Measurements from ENCODE around the gene SPATA31A6.
"Not testable (repeated sequence)": the region's sequence is repeated elsewhere in the genome, so short reads cannot be mapped to it uniquely, and the experiment has no call there.

The SPATA31A6 gene

DNA sequence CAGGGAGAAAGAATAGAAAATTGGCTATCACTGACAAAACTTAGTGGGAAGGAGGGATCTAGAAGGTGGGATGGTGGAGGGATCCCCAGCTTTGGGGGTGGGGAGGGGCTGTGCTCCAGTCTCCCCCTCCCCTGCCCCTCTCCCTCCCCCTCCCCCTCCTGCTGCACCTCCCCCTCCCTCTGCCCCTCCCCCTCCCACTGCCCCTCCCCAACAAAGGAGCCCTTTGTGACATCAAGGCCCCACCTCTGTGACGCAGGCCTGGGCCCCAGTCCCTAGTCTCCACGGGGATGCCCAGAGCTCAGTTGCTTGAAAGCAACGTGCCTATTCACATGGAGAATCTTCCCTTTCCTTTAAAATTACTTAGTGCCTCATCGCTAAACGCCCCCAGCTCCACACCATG lies at the start of gene SPATA31A6:
Gene SPATA31A6, plus strand, starts transcription at position 301 of the 400 bp plus-strand sequence. Its CDS starts 29 bp downstream, at position 330.
- FAIRE-seq; DNase-seq (ENCODE audit: insufficient read length, low spot score): not testable (repeated sequence)

DNA sequence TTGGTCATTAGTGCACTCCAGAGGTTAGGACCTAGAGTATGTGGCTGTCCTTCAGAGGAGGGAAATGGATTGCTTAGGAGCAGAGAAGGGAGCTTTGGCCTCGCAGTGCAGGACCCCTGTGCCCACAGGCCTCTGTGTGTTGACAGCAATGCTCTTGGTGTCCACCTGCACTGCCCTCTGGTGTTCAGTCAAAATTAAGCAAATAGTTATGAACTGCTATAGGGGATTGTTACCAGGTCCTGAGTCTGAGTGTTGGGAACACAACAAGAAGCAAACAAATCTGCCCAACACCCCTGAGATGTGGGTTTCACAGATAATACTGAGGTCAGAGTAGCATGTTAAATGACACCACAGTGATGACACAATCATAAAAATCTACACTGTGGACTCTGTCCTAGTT lies 23.2 kb upstream of the SPATA31A6 start:
- not testable (repeated sequence) for FAIRE-seq; DNase-seq (ENCODE audit: insufficient read length, low spot score)

DNA sequence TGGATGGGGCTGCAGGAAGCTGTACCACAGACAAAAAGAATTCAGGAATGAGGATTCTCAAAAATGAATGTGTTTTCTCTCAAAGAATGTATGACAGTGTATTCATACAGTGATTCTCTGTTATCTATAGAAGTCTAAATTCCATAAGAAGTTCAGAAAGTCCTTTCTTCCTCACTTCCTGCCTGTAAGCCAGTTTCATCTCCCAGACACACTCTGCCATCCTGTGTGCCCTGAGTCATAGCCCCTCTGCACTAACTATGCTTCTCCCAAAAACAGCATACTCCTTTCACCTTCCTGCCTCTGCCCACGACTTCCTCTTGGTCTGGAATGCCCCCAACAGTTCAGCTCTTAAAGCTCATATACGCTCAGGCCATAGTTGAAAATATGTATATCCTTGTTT lies 36.4 kb downstream of the SPATA31A6 start:
- not testable (repeated sequence) for FAIRE-seq; DNase-seq (ENCODE audit: insufficient read length, low spot score)

DNA sequence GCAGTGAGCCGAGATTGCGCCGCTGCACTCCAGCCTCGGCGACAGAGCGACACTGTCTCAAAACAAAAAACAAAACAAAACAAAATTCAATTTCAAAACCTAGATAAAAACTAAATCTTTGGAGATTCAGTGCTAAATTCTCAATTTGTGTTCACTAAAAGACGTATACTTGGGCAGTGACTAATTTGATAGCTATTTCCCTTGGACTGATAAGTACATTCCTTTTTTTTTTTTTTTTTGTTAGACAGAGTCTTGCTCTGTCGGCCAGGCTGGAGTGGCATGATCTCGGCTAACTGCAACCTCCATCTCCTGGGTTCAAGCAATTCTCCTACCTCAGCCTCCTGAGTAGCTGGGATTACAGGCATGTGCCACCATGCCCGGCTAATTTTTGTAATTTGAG lies 39.8 kb downstream of the SPATA31A6 start:
- DNase-seq (ENCODE audit: insufficient read length, low spot score); FAIRE-seq: not testable (repeated sequence)

DNA sequence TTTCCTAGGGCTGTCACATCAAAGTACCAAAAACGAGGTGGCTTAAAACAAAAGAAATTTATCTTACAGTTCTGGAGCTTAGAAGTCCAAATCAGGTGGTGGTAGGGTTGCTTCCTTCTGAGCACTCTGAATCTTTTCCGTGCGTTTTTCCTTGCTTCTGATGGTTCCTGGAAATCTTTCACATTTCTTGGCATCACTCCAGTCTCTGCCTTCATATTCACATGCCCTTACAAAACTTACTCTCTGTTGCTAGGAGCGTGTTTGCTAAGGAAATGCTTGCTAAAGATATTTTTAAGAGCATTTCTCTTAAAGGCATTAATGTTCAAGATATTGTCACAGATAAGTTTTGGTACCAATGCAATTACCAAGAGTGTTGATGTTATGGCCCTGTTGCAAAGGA lies 49.6 kb downstream of the SPATA31A6 start:
- not testable (repeated sequence) for FAIRE-seq; DNase-seq (ENCODE audit: insufficient read length, low spot score)

DNA sequence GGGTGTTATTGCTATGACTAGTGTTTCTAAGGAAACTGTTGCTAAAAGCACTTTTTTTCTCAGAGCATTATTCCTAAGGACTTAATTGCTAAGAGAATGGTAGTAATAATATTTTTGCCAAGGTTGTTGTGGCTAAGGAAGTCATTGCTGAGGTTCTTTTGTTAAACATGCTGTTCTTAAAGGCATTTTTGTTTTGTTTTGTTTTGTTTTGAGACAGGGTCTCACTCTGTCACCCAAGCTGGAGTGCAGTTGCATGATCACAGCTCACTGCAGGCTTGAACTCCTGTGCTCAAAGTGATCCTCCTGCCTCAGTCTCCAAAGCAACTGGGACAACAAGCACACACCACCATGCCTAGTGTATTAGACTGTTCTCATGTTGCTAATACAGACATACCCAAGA lies 51.2 kb downstream of the SPATA31A6 start:
- FAIRE-seq; DNase-seq (ENCODE audit: insufficient read length, low spot score): not testable (repeated sequence)

DNA sequence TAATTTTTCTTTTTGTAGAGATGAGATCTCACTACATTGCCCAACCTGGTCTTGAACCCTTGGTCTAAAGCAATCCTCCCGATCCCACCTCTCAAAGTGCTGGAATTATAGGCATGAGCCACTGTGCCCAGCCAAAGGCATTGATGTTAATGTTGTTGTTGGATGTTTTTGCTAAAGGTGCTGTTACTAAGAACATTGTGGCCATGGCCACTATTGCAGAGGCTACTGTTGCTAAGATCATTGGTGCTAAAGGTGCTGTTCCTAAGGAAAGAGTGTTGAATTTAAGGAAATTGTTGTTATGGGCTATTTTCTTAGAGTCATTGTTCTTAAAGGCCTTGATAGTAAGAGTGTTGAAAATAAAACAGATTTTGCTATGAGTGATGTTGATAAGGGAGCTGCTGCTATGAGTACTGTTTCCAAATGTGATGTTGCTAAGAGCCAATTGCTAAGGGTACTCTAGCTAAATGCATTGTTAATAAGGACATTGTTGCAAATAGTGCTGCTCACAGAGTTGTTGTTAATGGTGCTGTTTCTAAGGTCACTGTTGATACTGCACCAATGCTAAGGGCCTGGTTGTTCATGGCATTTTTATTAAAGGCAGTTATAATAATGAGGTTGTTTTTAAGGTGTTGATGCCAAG lies 52.0 kb downstream of the SPATA31A6 start:
- DNase-seq (ENCODE audit: insufficient read length, low spot score); FAIRE-seq: not testable (repeated sequence)

DNA sequence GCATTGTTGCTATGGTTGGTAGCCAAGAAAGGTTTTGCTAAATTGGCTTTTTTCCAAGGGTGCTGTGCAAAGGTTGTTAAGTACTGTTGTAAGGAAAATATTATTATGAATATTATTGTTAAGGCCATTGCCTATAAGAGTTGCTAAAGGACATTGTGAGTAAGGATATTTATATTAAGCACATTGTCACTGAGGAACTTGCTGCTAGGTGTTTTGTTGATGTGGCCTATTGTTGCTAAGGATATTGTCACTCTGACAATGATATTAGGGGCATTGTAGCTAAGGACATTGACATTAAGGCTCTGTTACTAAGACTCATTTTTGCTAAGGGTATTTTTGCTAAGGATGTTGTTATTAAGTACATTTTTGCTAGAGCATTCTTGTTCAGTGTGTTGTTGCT lies 52.6 kb downstream of the SPATA31A6 start:
- DNase-seq (ENCODE audit: insufficient read length, low spot score) = not testable (repeated sequence)

DNA sequence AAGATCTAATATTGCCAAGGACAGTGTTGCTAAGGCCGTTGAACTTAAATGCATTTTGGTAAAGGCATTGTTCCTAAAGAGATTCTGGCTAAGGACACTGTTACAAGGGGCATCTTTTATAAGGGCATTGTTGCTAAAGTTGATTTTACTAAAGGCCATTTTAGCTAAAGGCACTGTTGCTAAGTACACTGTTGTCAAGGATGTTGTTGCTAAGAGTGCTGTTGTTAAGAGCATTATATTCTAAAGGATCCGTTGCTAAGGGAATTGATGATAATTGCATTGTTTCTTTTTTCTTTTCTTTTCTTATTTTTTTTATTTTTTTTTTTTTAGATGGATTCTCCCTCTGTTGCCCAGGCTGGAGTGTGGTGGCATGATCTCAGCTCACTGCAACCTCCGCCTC lies 53.9 kb downstream of the SPATA31A6 start:
- DNase-seq (ENCODE audit: insufficient read length, low spot score) = not testable (repeated sequence)

More for the DNA sequence above, 52.6 kb downstream of the SPATA31A6 start:
- not testable (repeated sequence) for FAIRE-seq

DNA sequence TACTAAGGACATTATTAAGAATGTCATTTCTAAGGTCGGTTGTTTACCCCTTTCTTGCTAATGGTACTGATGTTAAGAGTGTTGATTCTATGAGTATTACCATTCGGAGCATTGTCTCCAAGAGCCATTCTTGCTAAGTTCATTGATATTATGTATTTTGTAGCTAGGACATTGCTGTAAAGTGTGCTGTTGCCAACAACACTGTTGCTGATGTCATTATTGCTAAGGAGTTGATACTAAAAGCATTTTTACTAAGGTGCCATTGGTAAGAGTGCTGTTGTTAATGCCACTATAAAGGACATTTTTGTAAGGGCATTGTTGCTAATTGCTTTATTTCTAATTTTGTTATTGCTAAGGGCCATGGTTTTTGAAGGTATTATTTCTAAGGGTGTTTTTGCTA lies 55.4 kb downstream of the SPATA31A6 start:
- FAIRE-seq; DNase-seq (ENCODE audit: insufficient read length, low spot score): not testable (repeated sequence)

More for the DNA sequence above, 53.9 kb downstream of the SPATA31A6 start:
- not testable (repeated sequence) for FAIRE-seq
